H9 (cell line): Measurements from ENCODE around the gene CALR. TPM values are rescaled to one million over a fixed set of nuclear protein-coding genes. Genes with fewer than 3 reads are reported as not detected.

Experiments used
- DNase-seq: peaks from one replicate; pipeline ENCODE4 v3.0.0-alpha.2; 2017
- H2AFZ ChIP-seq: one replicate; pipeline ENCODE4 v1.6.1; 2013; ENCODE audit warnings: mild to moderate bottlenecking, low read length, control low read depth, moderate library complexity
- H2AK5ac ChIP-seq: 2 replicates; pipeline ENCODE4 v1.6.1; 2013; ENCODE audit warnings: low read length, control low read depth, mixed read lengths; ENCODE audit not compliant: insufficient read length
- H2BK120ac ChIP-seq: one replicate; pipeline ENCODE4 v1.6.1; 2013; ENCODE audit warnings: low read depth, mild to moderate bottlenecking, low read length, control low read depth, inconsistent platforms; ENCODE audit not compliant: poor library complexity, severe bottlenecking
- H2BK12ac ChIP-seq: 2 replicates; pipeline ENCODE4 v1.6.1; 2013; ENCODE audit warnings: low read length, control low read depth, mixed read lengths, low read depth; ENCODE audit not compliant: insufficient read length
- H2BK15ac ChIP-seq: 2 replicates; pipeline ENCODE4 v1.6.1; 2013; ENCODE audit warnings: low read depth, low read length, control low read depth
- H2BK20ac ChIP-seq: one replicate; pipeline ENCODE4 v1.6.1; 2013; ENCODE audit warnings: low read depth, mild to moderate bottlenecking, low read length, control low read depth, inconsistent platforms; ENCODE audit not compliant: poor library complexity, severe bottlenecking
- H2BK5ac ChIP-seq: 2 replicates; pipeline ENCODE4 v1.6.1; 2013; ENCODE audit warnings: low read length, control low read depth, mixed read lengths; ENCODE audit not compliant: insufficient read length
- H3K14ac ChIP-seq: 2 replicates; pipeline ENCODE4 v1.6.1; 2013; ENCODE audit warnings: low read length, control low read depth; ENCODE audit not compliant: insufficient read depth
- H3K18ac ChIP-seq: 2 replicates; pipeline ENCODE4 v1.6.1; 2013; ENCODE audit warnings: low read depth, mild to moderate bottlenecking, mixed read lengths, low read length, control low read depth; ENCODE audit not compliant: insufficient read length
- H3K23ac ChIP-seq: 2 replicates; pipeline ENCODE4 v1.6.1; 2013; ENCODE audit warnings: low read length, control low read depth, mixed read lengths, low read depth; ENCODE audit not compliant: insufficient read length
- H3K23me2 ChIP-seq: 2 replicates; pipeline ENCODE4 v1.6.1; 2013; ENCODE audit warnings: low read depth, mild to moderate bottlenecking, mixed read lengths, low read length, control low read depth; ENCODE audit not compliant: insufficient read length, poor library complexity, severe bottlenecking
- H3K27ac ChIP-seq: 2 replicates; pipeline ENCODE4 v1.5.1; 2013; ENCODE audit warnings: low read length, control low read depth, mixed read lengths, low read depth; ENCODE audit not compliant: insufficient read length
- H3K27me3 ChIP-seq: 2 replicates; pipeline ENCODE4 v1.6.1; 2013; ENCODE audit warnings: low read length, control low read depth, inconsistent platforms; ENCODE audit not compliant: insufficient read depth
- H3K4ac ChIP-seq: 2 replicates; pipeline ENCODE4 v1.6.1; 2013; ENCODE audit warnings: low read depth, mild to moderate bottlenecking, control low read depth, inconsistent platforms, low read length, moderate library complexity
- H3K4me1 ChIP-seq: 2 replicates; pipeline ENCODE4 v1.6.1; 2013; ENCODE audit warnings: low read length, control low read depth, inconsistent platforms; ENCODE audit not compliant: insufficient read depth
- H3K4me2 ChIP-seq: 2 replicates; pipeline ENCODE4 v1.6.1; 2013; ENCODE audit warnings: low read length, control low read depth, mixed read lengths; ENCODE audit not compliant: insufficient read length, insufficient read depth
- H3K56ac ChIP-seq: 2 replicates; pipeline ENCODE4 v1.6.1; 2013; ENCODE audit warnings: low read depth, mild to moderate bottlenecking, mixed read lengths, low read length, control low read depth; ENCODE audit not compliant: insufficient read length
- H3K79me1 ChIP-seq: 2 replicates; pipeline ENCODE4 v1.6.1; 2013; ENCODE audit warnings: low read depth, mild to moderate bottlenecking, moderate library complexity, low read length, control low read depth, inconsistent platforms; ENCODE audit not compliant: insufficient read depth, poor library complexity, severe bottlenecking
- H3K79me2 ChIP-seq: 2 replicates; pipeline ENCODE4 v1.6.1; 2013; ENCODE audit warnings: low read length, control low read depth, inconsistent platforms; ENCODE audit not compliant: insufficient read depth
- H3K9ac ChIP-seq: 2 replicates; pipeline ENCODE4 v1.6.1; 2013; ENCODE audit warnings: low read length, control low read depth, mixed read lengths; ENCODE audit not compliant: insufficient read length; ENCODE audit errors: extremely low read depth
- H3K9me3 ChIP-seq: one replicate; pipeline ENCODE4 v1.6.1; 2013; ENCODE audit warnings: low read depth, low read length, inconsistent platforms; ENCODE audit not compliant: control insufficient read depth
- H3T11ph ChIP-seq: one replicate; pipeline ENCODE4 v1.6.1; 2013; ENCODE audit warnings: mild to moderate bottlenecking, low read length, control low read depth, inconsistent platforms
- H4K20me1 ChIP-seq: one replicate; pipeline ENCODE4 v1.6.1; 2013; ENCODE audit not compliant: control insufficient read depth, insufficient read length, insufficient read depth
- H4K5ac ChIP-seq: 2 replicates; pipeline ENCODE4 v1.6.1; 2013; ENCODE audit warnings: low read depth, mild to moderate bottlenecking, mixed read lengths, low read length, control low read depth; ENCODE audit not compliant: insufficient read length
- H4K8ac ChIP-seq: replicated peaks from 2 replicates; pipeline ENCODE4 v1.6.1; 2013; ENCODE audit warnings: low read length, control low read depth, mixed read lengths, low read depth; ENCODE audit not compliant: insufficient read length
- H4K91ac ChIP-seq: 2 replicates; pipeline ENCODE4 v1.6.1; 2013; ENCODE audit warnings: low read depth, mild to moderate bottlenecking, moderate library complexity, mixed read lengths, low read length, control low read depth; ENCODE audit not compliant: insufficient read length
- H3K27ac Mint-ChIP-seq, 3 experiments: 2 replicates in 2 of 3; 3 replicates in 1 of 3; pipeline ENCODE4 v1.8.0; 2020 to 2021; ENCODE audit warnings: mixed read lengths in 3 of 3, mild to moderate bottlenecking in 1 of 3, moderate library complexity in 1 of 3
- H3K27me3 Mint-ChIP-seq: 2 replicates; pipeline ENCODE4 v1.8.0; 2021; ENCODE audit warnings: low read depth, mild to moderate bottlenecking, moderate library complexity, mixed read lengths
- H3K36me3 Mint-ChIP-seq, 3 experiments: 2 replicates in 2 of 3; 3 replicates in 1 of 3; pipeline ENCODE4 v1.8.0; 2020 to 2021; ENCODE audit warnings: low read depth in 3 of 3, mixed read lengths in 3 of 3; ENCODE audit not compliant: insufficient read depth in 1 of 3
- H3K4me1 Mint-ChIP-seq, 2 experiments: 2 replicates each; pipeline ENCODE4 v1.8.0; 2020; ENCODE audit warnings: mixed read lengths in 2 of 2
- H3K4me3 Mint-ChIP-seq, 2 experiments: 2 replicates in 1 of 2; 3 replicates in 1 of 2; pipeline ENCODE4 v1.8.0; 2020 to 2021; ENCODE audit warnings: mild to moderate bottlenecking in 2 of 2, mixed read lengths in 2 of 2, moderate library complexity in 1 of 2
- H3K9me3 Mint-ChIP-seq, 2 experiments: 2 replicates in 1 of 2; 3 replicates in 1 of 2; pipeline ENCODE4 v1.8.0; 2020; ENCODE audit warnings: mild to moderate bottlenecking in 2 of 2, mixed read lengths in 2 of 2, moderate library complexity in 1 of 2
- WGBS: extraction: QIAGEN DNeasy Blood & Tissue Kit; methylation state at CpG from one replicate; pipeline ENCODE4 v1.1.7; 2013; ENCODE audit warnings: missing lambda C conversion rate, low lambda C conversion rate, mixed read lengths; ENCODE audit not compliant: insufficient read length; ENCODE audit errors: extremely low coverage; 5-methylcytosine and 5-hydroxymethylcytosine counted together
- total RNA-seq: library from RNA; stranded (reverse); gene quantifications from 2 replicates; pipeline ENCODE4 v1.2.1, GENCODE V29; 2021
- TF ChIP-seq, protein P1 (sequence below): fragments of 200-600 bp; sonication (generic); conservative IDR thresholded peaks from 3 replicates; pipeline ENCODE4 v1.8.0; 2021; ENCODE audit warnings: antibody characterized with exemption, mild to moderate bottlenecking

The CALR gene
- total RNA-seq, 1 experiment from 2014 or later: 887 TPM

DNA sequence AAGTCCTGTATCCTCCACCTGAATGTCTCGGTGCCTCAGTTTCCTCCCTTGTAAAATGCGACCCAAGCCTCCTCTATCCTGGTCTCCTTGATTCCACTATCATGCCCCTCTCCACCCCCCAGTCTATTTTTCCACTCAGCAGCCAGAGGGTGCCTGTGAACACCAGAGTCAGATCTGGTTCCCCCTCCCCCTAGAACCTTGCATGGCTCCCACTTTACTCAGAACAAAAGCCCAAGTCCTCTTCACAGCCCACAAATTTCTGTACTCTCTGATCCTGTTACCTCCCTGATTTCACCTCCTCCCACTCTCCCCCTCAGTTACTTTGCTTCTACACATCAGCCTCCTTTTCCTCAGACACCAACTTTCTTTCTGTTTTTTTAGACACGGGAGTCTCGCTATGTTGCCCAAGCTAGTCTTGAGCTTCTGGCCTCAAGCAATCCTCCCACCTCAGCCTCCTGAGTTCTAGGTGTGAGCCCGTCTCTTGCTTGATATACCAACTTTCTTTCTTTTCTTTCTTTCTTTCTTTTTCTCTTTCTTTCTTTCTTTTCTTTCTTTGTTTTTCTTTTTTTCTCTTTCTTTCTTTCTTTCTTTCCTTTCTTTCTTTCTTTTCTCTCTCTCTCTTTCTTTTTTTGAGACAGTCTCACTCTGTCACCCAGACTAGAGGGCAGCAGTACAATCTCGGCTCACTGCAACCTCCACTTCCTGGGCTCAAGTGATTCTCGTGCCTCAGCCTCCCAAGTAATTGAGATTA is 31.8 kb downstream of the CALR start:
- no peak overlapping the region for H3K56ac ChIP-seq
- no peaks in the 10 kb centered on the region for H3K27me3 ChIP-seq
- no peak overlapping the region for H4K8ac ChIP-seq
- H4K91ac ChIP-seq: no peak overlapping the region
- no peak overlapping the region for H3K4ac ChIP-seq
- H3K27ac Mint-ChIP-seq: no peak overlapping the region
- H3K27ac ChIP-seq: no peak overlapping the region
- H3K9ac ChIP-seq: no peak overlapping the region
- no peaks in the 10 kb centered on the region for H3K79me1 ChIP-seq
- H2AK5ac ChIP-seq: no peak overlapping the region
- no peak for DNase-seq
- no peak overlapping the region for H2BK20ac ChIP-seq
- H3K79me2 ChIP-seq: no peaks in the 10 kb centered on the region
- no peak overlapping the region for H3T11ph ChIP-seq
- H3K27me3 Mint-ChIP-seq: peaks cover 12% of the 10 kb centered on the region
- no peak overlapping the region for H3K23ac ChIP-seq
- no peak overlapping the region for H2BK12ac ChIP-seq
- H2BK15ac ChIP-seq: no peak overlapping the region
- H4K20me1 ChIP-seq: no peaks in the 10 kb centered on the region
- TF ChIP-seq, protein P1, sequence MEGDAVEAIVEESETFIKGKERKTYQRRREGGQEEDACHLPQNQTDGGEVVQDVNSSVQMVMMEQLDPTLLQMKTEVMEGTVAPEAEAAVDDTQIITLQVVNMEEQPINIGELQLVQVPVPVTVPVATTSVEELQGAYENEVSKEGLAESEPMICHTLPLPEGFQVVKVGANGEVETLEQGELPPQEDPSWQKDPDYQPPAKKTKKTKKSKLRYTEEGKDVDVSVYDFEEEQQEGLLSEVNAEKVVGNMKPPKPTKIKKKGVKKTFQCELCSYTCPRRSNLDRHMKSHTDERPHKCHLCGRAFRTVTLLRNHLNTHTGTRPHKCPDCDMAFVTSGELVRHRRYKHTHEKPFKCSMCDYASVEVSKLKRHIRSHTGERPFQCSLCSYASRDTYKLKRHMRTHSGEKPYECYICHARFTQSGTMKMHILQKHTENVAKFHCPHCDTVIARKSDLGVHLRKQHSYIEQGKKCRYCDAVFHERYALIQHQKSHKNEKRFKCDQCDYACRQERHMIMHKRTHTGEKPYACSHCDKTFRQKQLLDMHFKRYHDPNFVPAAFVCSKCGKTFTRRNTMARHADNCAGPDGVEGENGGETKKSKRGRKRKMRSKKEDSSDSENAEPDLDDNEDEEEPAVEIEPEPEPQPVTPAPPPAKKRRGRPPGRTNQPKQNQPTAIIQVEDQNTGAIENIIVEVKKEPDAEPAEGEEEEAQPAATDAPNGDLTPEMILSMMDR: no peak
- no peak overlapping the region for H3K14ac ChIP-seq
- H3K4me1 Mint-ChIP-seq: peaks cover 0 to 9% of the 10 kb centered on the region in 2 experiments; a peak in 2 of 4 replicates
- H3K23me2 ChIP-seq: no peaks in the 10 kb centered on the region
- no peak overlapping the region for H2BK5ac ChIP-seq
- H2AFZ ChIP-seq: no peak overlapping the region
- no peaks in the 10 kb centered on the region for H3K9me3 ChIP-seq
- no CpG with 5 or more reads among the region's 7 CpGs for WGBS
- H3K4me3 Mint-ChIP-seq: no peak overlapping the region; a peak in 1 of 5 replicates
- no peak overlapping the region for H3K18ac ChIP-seq
- H3K9me3 Mint-ChIP-seq: no peaks in the 10 kb centered on the region; a peak in 1 of 5 replicates
- no peak overlapping the region for H2BK120ac ChIP-seq
- no peaks in the 10 kb centered on the region for H3K4me1 ChIP-seq
- H4K5ac ChIP-seq: no peak overlapping the region
- no peaks in the 10 kb centered on the region; a peak in 1 of 7 replicates for H3K36me3 Mint-ChIP-seq
- H3K4me2 ChIP-seq: no peak overlapping the region
